Pancreas (tissue), 10 donors: Measurements from ENCODE around the gene CHD2. TPM values are rescaled to one million over a fixed set of nuclear protein-coding genes. Genes with fewer than 3 reads are reported as not detected.
A peak's percentile ranks its signal among the peaks of the same experiment; 100 is the strongest.

ENCODE experiments used
- ATAC-seq, 4 donors: fragments of 200-7000 bp; cut with Tn5 transposase; one replicate each; pipeline versions ENCODE4 v1.8.0 to v1.9.1; 2020; ENCODE audit warnings: mild to moderate bottlenecking in 4 of 4, moderate library complexity in 4 of 4
- DNase-seq, 6 donors: peaks; one replicate each; pipeline ENCODE4 v3.0.0-alpha.2; 2020
- FAIRE-seq: peaks from 2 replicates; lab custom pipeline; 2012; peaks lifted over from hg19 to GRCh38; lab: Jason Lieb, UNC
- H3K27ac ChIP-seq, 4 donors: fragments of 200-600 bp; sonication (generic); 1 replicate in 3 of 4; 2 replicates in 1 of 4; pipeline versions ENCODE4 v1.5.0 to v1.8.0; 2020
- H3K27me3 ChIP-seq, 4 donors: fragments of 200-600 bp; one replicate each; pipeline ENCODE4 v1.8.0; 2021
- H3K36me3 ChIP-seq, 3 donors: fragments of 200-600 bp; sonication (generic) in 1 of 3; one replicate each; pipeline versions ENCODE4 v1.5.0 to v1.8.0; 2020 to 2021
- H3K4me1 ChIP-seq, 3 donors: fragments of 200-600 bp; one replicate each; pipeline ENCODE4 v1.8.0; 2021
- H3K4me3 ChIP-seq, 4 donors: fragments of 200-600 bp; sonication (generic) in 2 of 4; one replicate each; pipeline versions ENCODE4 v1.5.0 to v1.8.0; 2020 to 2021
- H3K9me3 ChIP-seq, 4 donors: fragments of 200-600 bp; one replicate each; pipeline ENCODE4 v1.8.0; 2021
- CTCF ChIP-seq, 4 donors: fragments of 200-600 bp; sonication (generic) in 3 of 4; IDR thresholded peaks; one replicate each; pipeline versions ENCODE4 v1.5.0 to v1.8.0; 2021; ENCODE audit warnings: antibody characterized with exemption in 4 of 4
- WGBS, 2 donors: extraction: QIAGEN DNeasy Blood & Tissue Kit; methylation state at CpG; one replicate each; pipeline ENCODE4 v1.1.7; 2013; 5-methylcytosine and 5-hydroxymethylcytosine counted together
- intact Hi-C, 3 donors: fragments of 100-400 bp; cut with DNase I; formaldehyde crosslinking; loops; one replicate each; pipeline versions ENCODE4 v1.11.1 to v1.14.2; 2022
- polyA plus RNA-seq, 2 donors: library from polyadenylated mRNA; stranded (reverse); fragments of 200-250 nt; gene quantifications; one replicate each; pipeline ENCODE4 v1.2.3, GENCODE V29; 2013
- total RNA-seq, 6 donors: library from RNA; stranded (reverse); fragmentation: NEBNext Ultra II Directional in 4 of 6; extraction: Animal tissue kit (Norgen Biotek cat#: 25700) in 4 of 6; gene quantifications; one replicate each; pipeline versions ENCODE4 v1.2.1 to v1.2.4, GENCODE V29; 2021 to 2023
- donor health status: healthy with polysubstance abuse.
- donor health status: DM: no; HTN: no; CAD: no; lungs with moderate emphysema.
- donor health status: DM: no; HTN: no; CAD: no.
- donor health status: control.
- donor health status: control.
- donor health status: Bipolar disorder and iron deficiency.
- donor health status: DM: yes; HTN: yes; CAD: no.
- donor health status: DM: no; HTN: no; CAD: no.
- donor health status: DM: no; HTN: no; CAD: no.
- donor health status: DM: yes; HTN: yes; CAD: no.

Gene CHD2
- total and polyA plus RNA-seq, 8 donors, result 27.7 to 86.3 (median 44.0) TPM

GRCh38 chr15:93063796-93064690, 163.9 kb downstream of the CHD2 start:
- peaks cover 0 to 5% (median 4%) of the 10 kb centered on the region in 3 donors for H3K4me1 ChIP-seq
- H3K9me3 ChIP-seq, result no peaks in the 10 kb centered on the region
- 80 to 84% methylated on average over 23 of the region's 23 CpGs for WGBS, 2 donors
- ATAC-seq, result peak in 1 of 4 donors; percentile 4
- no peak overlapping the region for H3K4me3 ChIP-seq
- H3K27ac ChIP-seq, result peak overlapping the region in 1 of 4 donors; percentile 11
- DNase-seq, result peak in 1 of 6 donors; percentile 46
- no peaks in the 10 kb centered on the region for H3K36me3 ChIP-seq
- no peak for FAIRE-seq
- H3K27me3 ChIP-seq, result no peaks in the 10 kb centered on the region
- TF ChIP-seq CTCF (IDR thresholded peaks at IDR 0.05), result no peak
- intact Hi-C loops, result no loop called here

GRCh38 chr15:93065641-93066045, 165.5 kb downstream of the CHD2 start:
- ATAC-seq (no peak), FAIRE-seq (no peak), DNase-seq (peak in 1 of 6 donors; percentile 45)
- 93 to 95% methylated on average over 21 to 23 of the region's 23 CpGs for WGBS, 2 donors
- Histone ChIP-seq H3K9me3 (no peaks in the 10 kb centered on the region), H3K4me1 (peaks cover 0 to 5% (median 4%) of the 10 kb centered on the region in 3 donors), H3K36me3 (no peaks in the 10 kb centered on the region), H3K27ac (no peak overlapping the region), H3K27me3 (no peaks in the 10 kb centered on the region), H3K4me3 (no peak overlapping the region)
- intact Hi-C loops, result no loop called here
- no peak for TF ChIP-seq CTCF (IDR thresholded peaks at IDR 0.05)

- Histone ChIP-seq H3K36me3 (no peaks in the 10 kb centered on the region), H3K4me1 (peaks cover 0 to 2% (median 2%) of the 10 kb centered on the region in 3 donors), H3K4me3 (no peak overlapping the region), H3K27ac (no peak overlapping the region), H3K27me3 (no peaks in the 10 kb centered on the region), H3K9me3 (no peaks in the 10 kb centered on the region)
- no peak for ATAC-seq
- peak in 1 of 6 donors; percentile 55 for DNase-seq
- WGBS, 2 donors, result 95 to 96% methylated on average over 38 of the region's 38 CpGs
- TF ChIP-seq CTCF (IDR thresholded peaks at IDR 0.05), result no peak
- intact Hi-C loops, result no loop called here
- no peak for FAIRE-seq
These were observed 166.1 kb downstream of the CHD2 start for GRCh38 chr15:93066224-93066681.

GRCh38 chr15:93066834-93067648, 166.9 kb downstream of the CHD2 start:
- intact Hi-C loops, result no loop called here
- H3K27ac ChIP-seq, result no peak overlapping the region

More at GRCh38 chr15:93066834-93067648, 166.9 kb downstream of the CHD2 start:
- H3K36me3 ChIP-seq, result no peaks in the 10 kb centered on the region
- FAIRE-seq, result no peak
- H3K4me1 ChIP-seq, result no peaks in the 10 kb centered on the region
- WGBS, 2 donors, result 66 to 69% methylated on average over 7 of the region's 7 CpGs
- H3K9me3 ChIP-seq, result no peaks in the 10 kb centered on the region
- peak in 1 of 6 donors; percentile 43 for DNase-seq
- TF ChIP-seq CTCF (IDR thresholded peaks at IDR 0.05), result no peak
- ATAC-seq, result no peak
- no peak overlapping the region for H3K4me3 ChIP-seq
- H3K27me3 ChIP-seq, result no peaks in the 10 kb centered on the region
